ENCODE results near the gene SDHD. TPM values are rescaled to one million over a fixed set of nuclear protein-coding genes. Genes with fewer than 3 reads are reported as not detected.

Gene SDHD
- total RNA-seq, 1 donor from 2014 or later: 82.0 TPM

DNA sequence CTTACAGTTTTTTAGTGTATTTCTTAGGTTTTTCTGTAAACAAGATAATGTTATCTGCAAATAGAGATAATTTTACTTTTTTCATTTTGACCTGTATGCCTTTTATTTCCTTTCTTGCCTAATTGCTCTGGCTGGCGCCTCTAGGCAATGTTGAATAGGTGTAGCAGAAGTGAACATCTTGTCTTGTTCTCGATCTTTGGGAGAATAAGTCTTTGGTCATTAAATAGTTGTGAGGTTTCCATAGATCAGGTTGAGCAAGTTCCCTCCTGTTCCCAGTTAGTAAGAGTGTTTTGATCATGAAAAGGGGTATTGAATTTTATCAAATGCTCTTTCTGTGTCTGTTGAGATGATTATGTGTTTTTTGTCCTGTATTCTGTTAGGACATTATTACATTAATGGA, 36.9 kb upstream of the SDHD start:
- no peak for DNase-seq (ENCODE audit: extremely low spot score, unreplicated experiment)
- peaks cover 68% of the 10 kb centered on the region for H3K36me3 Mint-ChIP-seq (ENCODE audit: unreplicated experiment)
- no peak overlapping the region for H3K27ac Mint-ChIP-seq (ENCODE audit: unreplicated experiment)
- no peaks in the 10 kb centered on the region for H3K27me3 Mint-ChIP-seq (ENCODE audit: unreplicated experiment)
- no peaks in the 10 kb centered on the region for H3K9me3 Mint-ChIP-seq (ENCODE audit: unreplicated experiment)
- TF ChIP-seq, protein P1, sequence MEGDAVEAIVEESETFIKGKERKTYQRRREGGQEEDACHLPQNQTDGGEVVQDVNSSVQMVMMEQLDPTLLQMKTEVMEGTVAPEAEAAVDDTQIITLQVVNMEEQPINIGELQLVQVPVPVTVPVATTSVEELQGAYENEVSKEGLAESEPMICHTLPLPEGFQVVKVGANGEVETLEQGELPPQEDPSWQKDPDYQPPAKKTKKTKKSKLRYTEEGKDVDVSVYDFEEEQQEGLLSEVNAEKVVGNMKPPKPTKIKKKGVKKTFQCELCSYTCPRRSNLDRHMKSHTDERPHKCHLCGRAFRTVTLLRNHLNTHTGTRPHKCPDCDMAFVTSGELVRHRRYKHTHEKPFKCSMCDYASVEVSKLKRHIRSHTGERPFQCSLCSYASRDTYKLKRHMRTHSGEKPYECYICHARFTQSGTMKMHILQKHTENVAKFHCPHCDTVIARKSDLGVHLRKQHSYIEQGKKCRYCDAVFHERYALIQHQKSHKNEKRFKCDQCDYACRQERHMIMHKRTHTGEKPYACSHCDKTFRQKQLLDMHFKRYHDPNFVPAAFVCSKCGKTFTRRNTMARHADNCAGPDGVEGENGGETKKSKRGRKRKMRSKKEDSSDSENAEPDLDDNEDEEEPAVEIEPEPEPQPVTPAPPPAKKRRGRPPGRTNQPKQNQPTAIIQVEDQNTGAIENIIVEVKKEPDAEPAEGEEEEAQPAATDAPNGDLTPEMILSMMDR (IDR thresholded peaks at IDR 0.05): no peak
- no peak overlapping the region for H3K4me3 Mint-ChIP-seq (ENCODE audit: unreplicated experiment)
- peaks cover 7% of the 10 kb centered on the region for H3K4me1 Mint-ChIP-seq (ENCODE audit: unreplicated experiment)

GRCh38 chr11:112050721-112051120, 36.0 kb upstream of the SDHD start:
- Mint-ChIP-seq H3K36me3 (ENCODE audit: unreplicated experiment) (peaks cover 63% of the 10 kb centered on the region), H3K9me3 (ENCODE audit: unreplicated experiment) (no peaks in the 10 kb centered on the region), H3K27me3 (ENCODE audit: unreplicated experiment) (no peaks in the 10 kb centered on the region), H3K27ac (ENCODE audit: unreplicated experiment) (no peak overlapping the region), H3K4me3 (ENCODE audit: unreplicated experiment) (no peak overlapping the region), H3K4me1 (ENCODE audit: unreplicated experiment) (peaks cover 7% of the 10 kb centered on the region)
- TF ChIP-seq, protein P1 (IDR thresholded peaks at IDR 0.05): no peak
- DNase-seq (ENCODE audit: extremely low spot score, unreplicated experiment): no peak

GRCh38 chr11:112051768-112052167, 34.9 kb upstream of the SDHD start:
- Mint-ChIP-seq H3K4me3 (ENCODE audit: unreplicated experiment) (no peak overlapping the region), H3K27me3 (ENCODE audit: unreplicated experiment) (no peaks in the 10 kb centered on the region), H3K36me3 (ENCODE audit: unreplicated experiment) (peaks cover 60% of the 10 kb centered on the region), H3K9me3 (ENCODE audit: unreplicated experiment) (no peaks in the 10 kb centered on the region), H3K4me1 (ENCODE audit: unreplicated experiment) (peaks cover 7% of the 10 kb centered on the region), H3K27ac (ENCODE audit: unreplicated experiment) (no peak overlapping the region)
- TF ChIP-seq, protein P1 (IDR thresholded peaks at IDR 0.05): no peak
- no peak for DNase-seq (ENCODE audit: extremely low spot score, unreplicated experiment)

GRCh38 chr11:112057170-112057569, 29.5 kb upstream of the SDHD start:
- no peaks in the 10 kb centered on the region for H3K4me1 Mint-ChIP-seq (ENCODE audit: unreplicated experiment)
- H3K27me3 Mint-ChIP-seq (ENCODE audit: unreplicated experiment): no peaks in the 10 kb centered on the region
- no peak overlapping the region for H3K4me3 Mint-ChIP-seq (ENCODE audit: unreplicated experiment)
- H3K9me3 Mint-ChIP-seq (ENCODE audit: unreplicated experiment): no peaks in the 10 kb centered on the region
- TF ChIP-seq, protein P1 (IDR thresholded peaks at IDR 0.05): no peak
- H3K27ac Mint-ChIP-seq (ENCODE audit: unreplicated experiment): no peak overlapping the region
- no peak for DNase-seq (ENCODE audit: extremely low spot score, unreplicated experiment)
- H3K36me3 Mint-ChIP-seq (ENCODE audit: unreplicated experiment): peaks cover 40% of the 10 kb centered on the region

- H3K27me3 Mint-ChIP-seq (ENCODE audit: unreplicated experiment): no peaks in the 10 kb centered on the region
These were observed 28.6 kb upstream of the SDHD start for GRCh38 chr11:112058103-112058502.

More at GRCh38 chr11:112058103-112058502, 28.6 kb upstream of the SDHD start:
- Mint-ChIP-seq H3K4me3 (ENCODE audit: unreplicated experiment) (no peak overlapping the region), H3K36me3 (ENCODE audit: unreplicated experiment) (peaks cover 36% of the 10 kb centered on the region), H3K27ac (ENCODE audit: unreplicated experiment) (no peak overlapping the region), H3K4me1 (ENCODE audit: unreplicated experiment) (peaks cover 8% of the 10 kb centered on the region), H3K9me3 (ENCODE audit: unreplicated experiment) (no peaks in the 10 kb centered on the region)
- TF ChIP-seq, protein P1 (IDR thresholded peaks at IDR 0.05): no peak
- DNase-seq (ENCODE audit: extremely low spot score, unreplicated experiment): no peak
